ENCODE results near the gene AP1S3.

DNA sequence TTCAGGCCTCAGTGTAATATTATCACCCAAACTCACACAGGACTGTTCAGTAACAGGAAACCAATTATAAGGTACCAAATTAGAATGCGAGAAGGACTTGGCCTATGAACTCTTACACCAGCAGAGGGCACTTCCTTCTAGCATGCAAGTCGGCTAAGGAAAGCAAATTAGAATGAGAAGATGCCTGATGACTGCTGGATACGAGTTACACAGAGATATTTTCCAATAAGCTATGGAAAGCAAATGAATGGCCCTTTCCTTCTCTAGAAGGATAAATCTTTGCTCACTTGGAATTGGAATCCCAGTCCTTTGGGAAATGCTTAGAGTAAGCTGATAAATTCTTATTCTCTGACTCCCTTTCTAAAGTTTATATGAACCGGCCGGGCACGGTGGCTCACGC lies 109.8 kb downstream of the AP1S3 start:
- TF ChIP-seq, protein P1, sequence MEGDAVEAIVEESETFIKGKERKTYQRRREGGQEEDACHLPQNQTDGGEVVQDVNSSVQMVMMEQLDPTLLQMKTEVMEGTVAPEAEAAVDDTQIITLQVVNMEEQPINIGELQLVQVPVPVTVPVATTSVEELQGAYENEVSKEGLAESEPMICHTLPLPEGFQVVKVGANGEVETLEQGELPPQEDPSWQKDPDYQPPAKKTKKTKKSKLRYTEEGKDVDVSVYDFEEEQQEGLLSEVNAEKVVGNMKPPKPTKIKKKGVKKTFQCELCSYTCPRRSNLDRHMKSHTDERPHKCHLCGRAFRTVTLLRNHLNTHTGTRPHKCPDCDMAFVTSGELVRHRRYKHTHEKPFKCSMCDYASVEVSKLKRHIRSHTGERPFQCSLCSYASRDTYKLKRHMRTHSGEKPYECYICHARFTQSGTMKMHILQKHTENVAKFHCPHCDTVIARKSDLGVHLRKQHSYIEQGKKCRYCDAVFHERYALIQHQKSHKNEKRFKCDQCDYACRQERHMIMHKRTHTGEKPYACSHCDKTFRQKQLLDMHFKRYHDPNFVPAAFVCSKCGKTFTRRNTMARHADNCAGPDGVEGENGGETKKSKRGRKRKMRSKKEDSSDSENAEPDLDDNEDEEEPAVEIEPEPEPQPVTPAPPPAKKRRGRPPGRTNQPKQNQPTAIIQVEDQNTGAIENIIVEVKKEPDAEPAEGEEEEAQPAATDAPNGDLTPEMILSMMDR (IDR thresholded peaks at IDR 0.05) = peak; percentile 12 to 60 (median 42)
- no peak for TF ChIP-seq POLR2A (IDR thresholded peaks at IDR 0.05)

All from heart left ventricle (tissue), 13 donors.